A549 (cell line): ENCODE results near the gene FAM174B.

Source experiments
- CEBPB ChIP-seq, 2 experiments: fragments of >200 bp in 1 of 2; sonication (Bioruptor Twin) in 1 of 2; formaldehyde crosslinking in 1 of 2; IDR thresholded peaks; 2 replicates each; pipeline ENCODE4 v1.6.1; 2012 to 2016
- EHMT2 ChIP-seq: fragments of 200-600 bp; sonication (generic); IDR thresholded peaks from 2 replicates; pipeline ENCODE4 v1.6.1; 2016; ENCODE audit warnings: antibody characterized with exemption, low read depth, mild to moderate bottlenecking, moderate library complexity
- ESRRA ChIP-seq: fragments of 150-350 bp; IDR thresholded peaks from 2 replicates; pipeline ENCODE4 v1.6.1; 2014; ENCODE audit warnings: mild to moderate bottlenecking, low read length, borderline replicate concordance
- HOXA7 ChIP-seq: fragments of 250-450 bp; sonication (Bioruptor Pico); IDR thresholded peaks from 2 replicates; pipeline ENCODE4 v1.5.0; 2020; ENCODE audit warnings: mild to moderate bottlenecking, moderate library complexity
- KDM1A ChIP-seq: fragments of 200-600 bp; sonication (generic); IDR thresholded peaks from 2 replicates; pipeline ENCODE4 v1.6.1; 2016; ENCODE audit warnings: low read depth, mild to moderate bottlenecking
- MAX ChIP-seq: IDR thresholded peaks from 2 replicates; pipeline ENCODE4 v1.6.1; 2012
- MYC ChIP-seq: IDR thresholded peaks from 2 replicates; pipeline ENCODE4 v1.6.1; 2012; ENCODE audit warnings: mild to moderate bottlenecking, inconsistent platforms, low read length, improper control_type of control experiment, borderline replicate concordance
- NR3C1 ChIP-seq: fragments of >200 bp; sonication (Bioruptor Twin); formaldehyde crosslinking; IDR thresholded peaks from 3 replicates; pipeline ENCODE4 v1.6.1; 2017
- POLR2A ChIP-seq: IDR thresholded peaks from 2 replicates; pipeline ENCODE4 v1.6.1; 2012; ENCODE audit warnings: mild to moderate bottlenecking, low read length
- RAD21 ChIP-seq, 2 experiments: fragments of >200 bp in 1 of 2; sonication (Bioruptor Twin) in 1 of 2; formaldehyde crosslinking in 1 of 2; IDR thresholded peaks in 1 of 2; conservative IDR thresholded peaks in 1 of 2; 2 replicates in 1 of 2; 3 replicates in 1 of 2; pipeline ENCODE4 v1.6.1; 2012 to 2018; ENCODE audit warnings: inconsistent platforms in 1 of 2
- RCOR1 ChIP-seq: fragments of 150-350 bp; IDR thresholded peaks from 2 replicates; pipeline ENCODE4 v1.6.1; 2014; ENCODE audit warnings: antibody characterized with exemption, low read length, low read depth
- TF ChIP-seq, protein P1 (sequence below): fragments of >200 bp; sonication (Bioruptor Twin); formaldehyde crosslinking; IDR thresholded peaks from 3 replicates; pipeline ENCODE4 v1.5.1; 2016
- TF ChIP-seq, protein P2 (sequence below): fragments of 450-650 bp; IDR thresholded peaks from 2 replicates; pipeline ENCODE4 v1.6.1; 2014; ENCODE audit warnings: antibody characterized with exemption

- TF ChIP-seq HOXA7 (CRISPR knock-in tag): no peak
- no peak for TF ChIP-seq NR3C1
- no peak for TF ChIP-seq POLR2A
- TF ChIP-seq, protein P1, sequence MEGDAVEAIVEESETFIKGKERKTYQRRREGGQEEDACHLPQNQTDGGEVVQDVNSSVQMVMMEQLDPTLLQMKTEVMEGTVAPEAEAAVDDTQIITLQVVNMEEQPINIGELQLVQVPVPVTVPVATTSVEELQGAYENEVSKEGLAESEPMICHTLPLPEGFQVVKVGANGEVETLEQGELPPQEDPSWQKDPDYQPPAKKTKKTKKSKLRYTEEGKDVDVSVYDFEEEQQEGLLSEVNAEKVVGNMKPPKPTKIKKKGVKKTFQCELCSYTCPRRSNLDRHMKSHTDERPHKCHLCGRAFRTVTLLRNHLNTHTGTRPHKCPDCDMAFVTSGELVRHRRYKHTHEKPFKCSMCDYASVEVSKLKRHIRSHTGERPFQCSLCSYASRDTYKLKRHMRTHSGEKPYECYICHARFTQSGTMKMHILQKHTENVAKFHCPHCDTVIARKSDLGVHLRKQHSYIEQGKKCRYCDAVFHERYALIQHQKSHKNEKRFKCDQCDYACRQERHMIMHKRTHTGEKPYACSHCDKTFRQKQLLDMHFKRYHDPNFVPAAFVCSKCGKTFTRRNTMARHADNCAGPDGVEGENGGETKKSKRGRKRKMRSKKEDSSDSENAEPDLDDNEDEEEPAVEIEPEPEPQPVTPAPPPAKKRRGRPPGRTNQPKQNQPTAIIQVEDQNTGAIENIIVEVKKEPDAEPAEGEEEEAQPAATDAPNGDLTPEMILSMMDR: no peak
- no peak for TF ChIP-seq KDM1A
- TF ChIP-seq ESRRA: no peak
- no peak for TF ChIP-seq CEBPB (IDR thresholded peaks at IDR 0.05)
- TF ChIP-seq EHMT2: no peak
- TF ChIP-seq RAD21 (conservative IDR thresholded peaks at IDR 0.05 in 1 of 2, IDR thresholded peaks at IDR 0.05 in 1 of 2): no peak
- no peak for TF ChIP-seq MAX
- TF ChIP-seq, protein P2, sequence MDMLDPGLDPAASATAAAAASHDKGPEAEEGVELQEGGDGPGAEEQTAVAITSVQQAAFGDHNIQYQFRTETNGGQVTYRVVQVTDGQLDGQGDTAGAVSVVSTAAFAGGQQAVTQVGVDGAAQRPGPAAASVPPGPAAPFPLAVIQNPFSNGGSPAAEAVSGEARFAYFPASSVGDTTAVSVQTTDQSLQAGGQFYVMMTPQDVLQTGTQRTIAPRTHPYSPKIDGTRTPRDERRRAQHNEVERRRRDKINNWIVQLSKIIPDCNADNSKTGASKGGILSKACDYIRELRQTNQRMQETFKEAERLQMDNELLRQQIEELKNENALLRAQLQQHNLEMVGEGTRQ: no peak
- TF ChIP-seq RCOR1: no peak
- no peak for TF ChIP-seq MYC
Observed at GRCh38 chr15:92696096-92696495, 40.5 kb upstream of the FAM174B start.
